ENCODE results near the gene PRDM16.

The PRDM16 gene

GRCh38 chr1:3136532-3136931, 67.5 kb downstream of the PRDM16 start:
- H3K4me3 ChIP-seq (ENCODE audit: low read depth, low read length) = no peak overlapping the region
- no peak for DNase-seq (ENCODE audit: low read depth)
- TF ChIP-seq CTCF (IDR thresholded peaks at IDR 0.05; ENCODE audit: low read depth, low read length, missing control alignments) = no peak

GRCh38 chr1:3137111-3138100, 68.4 kb downstream of the PRDM16 start:
- H3K4me3 ChIP-seq (ENCODE audit: low read depth, low read length) = no peak overlapping the region
- TF ChIP-seq CTCF (IDR thresholded peaks at IDR 0.05; ENCODE audit: low read depth, low read length, missing control alignments) = no peak
- no peak for DNase-seq (ENCODE audit: low read depth)

- no peak for TF ChIP-seq CTCF (IDR thresholded peaks at IDR 0.05; ENCODE audit: low read depth, low read length, missing control alignments)
- DNase-seq (ENCODE audit: low read depth) = no peak
- no peak overlapping the region for H3K4me3 ChIP-seq (ENCODE audit: low read depth, low read length)
Measured at GRCh38 chr1:3138623-3139151, 69.7 kb downstream of the PRDM16 start.

- no peak for DNase-seq (ENCODE audit: low read depth)
- TF ChIP-seq CTCF (IDR thresholded peaks at IDR 0.05; ENCODE audit: low read depth, low read length, missing control alignments) = no peak
- no peak overlapping the region for H3K4me3 ChIP-seq (ENCODE audit: low read depth, low read length)
Measured at GRCh38 chr1:3139451-3139852, 70.4 kb downstream of the PRDM16 start.

GRCh38 chr1:3139871-3140361, 70.9 kb downstream of the PRDM16 start:
- no peak for DNase-seq (ENCODE audit: low read depth)
- TF ChIP-seq CTCF (IDR thresholded peaks at IDR 0.05; ENCODE audit: low read depth, low read length, missing control alignments) = no peak
- H3K4me3 ChIP-seq (ENCODE audit: low read depth, low read length) = no peak overlapping the region

GRCh38 chr1:3140437-3140836, 71.4 kb downstream of the PRDM16 start:
- DNase-seq (ENCODE audit: low read depth) = no peak
- H3K4me3 ChIP-seq (ENCODE audit: low read depth, low read length) = no peak overlapping the region
- TF ChIP-seq CTCF (IDR thresholded peaks at IDR 0.05; ENCODE audit: low read depth, low read length, missing control alignments) = no peak
